ENCODE measurements around the gene OTUD3.

Gene OTUD3

DNA sequence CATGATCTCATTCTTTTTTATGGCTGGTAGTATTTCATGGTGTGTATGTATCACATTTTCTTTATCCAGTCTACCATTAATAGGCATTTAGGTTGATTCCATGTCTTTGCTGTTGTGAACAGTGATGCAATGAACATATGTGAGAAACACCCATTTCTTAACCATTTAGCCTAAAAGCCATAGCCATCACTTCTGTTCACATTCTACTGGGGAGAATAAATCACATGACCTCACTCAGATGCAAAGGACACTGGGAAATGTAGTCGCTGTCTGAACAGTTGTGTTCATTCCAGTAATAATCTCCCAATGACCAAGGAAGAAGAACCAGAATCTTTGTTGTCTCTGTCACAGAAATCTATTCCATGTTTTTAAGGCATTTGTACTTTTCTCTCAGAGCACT is 56.3 kb downstream of the OTUD3 start:
- no peak overlapping the region for H2AFZ ChIP-seq (ENCODE audit: low read depth)
- no peaks in the 10 kb centered on the region for H3K36me3 ChIP-seq (ENCODE audit: insufficient read depth)
- H3K4me2 ChIP-seq, result no peak overlapping the region
- no peaks in the 10 kb centered on the region for H3K4me1 ChIP-seq (ENCODE audit: low read depth, poor library complexity, severe bottlenecking)
- no peaks in the 10 kb centered on the region for H4K20me1 ChIP-seq (ENCODE audit: insufficient read depth)
- TF ChIP-seq, protein P1, sequence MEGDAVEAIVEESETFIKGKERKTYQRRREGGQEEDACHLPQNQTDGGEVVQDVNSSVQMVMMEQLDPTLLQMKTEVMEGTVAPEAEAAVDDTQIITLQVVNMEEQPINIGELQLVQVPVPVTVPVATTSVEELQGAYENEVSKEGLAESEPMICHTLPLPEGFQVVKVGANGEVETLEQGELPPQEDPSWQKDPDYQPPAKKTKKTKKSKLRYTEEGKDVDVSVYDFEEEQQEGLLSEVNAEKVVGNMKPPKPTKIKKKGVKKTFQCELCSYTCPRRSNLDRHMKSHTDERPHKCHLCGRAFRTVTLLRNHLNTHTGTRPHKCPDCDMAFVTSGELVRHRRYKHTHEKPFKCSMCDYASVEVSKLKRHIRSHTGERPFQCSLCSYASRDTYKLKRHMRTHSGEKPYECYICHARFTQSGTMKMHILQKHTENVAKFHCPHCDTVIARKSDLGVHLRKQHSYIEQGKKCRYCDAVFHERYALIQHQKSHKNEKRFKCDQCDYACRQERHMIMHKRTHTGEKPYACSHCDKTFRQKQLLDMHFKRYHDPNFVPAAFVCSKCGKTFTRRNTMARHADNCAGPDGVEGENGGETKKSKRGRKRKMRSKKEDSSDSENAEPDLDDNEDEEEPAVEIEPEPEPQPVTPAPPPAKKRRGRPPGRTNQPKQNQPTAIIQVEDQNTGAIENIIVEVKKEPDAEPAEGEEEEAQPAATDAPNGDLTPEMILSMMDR (conservative IDR thresholded peaks at IDR 0.05; ENCODE audit: low read depth, low read length), result no peak
- H3K27me3 ChIP-seq (ENCODE audit: insufficient read depth, low read depth), result peaks cover 13% of the 10 kb centered on the region; the same call in 1 of the 2 replicates
- no peaks in the 10 kb centered on the region for H3K79me2 ChIP-seq (ENCODE audit: insufficient read depth, low read depth)
- no peak overlapping the region for H3K27ac ChIP-seq
- no peak overlapping the region for H3K4me3 ChIP-seq (IDR thresholded peaks at IDR 0.05; ENCODE audit: insufficient read depth, low read depth, low read length)
- no peak overlapping the region for H3K9ac ChIP-seq

DNA sequence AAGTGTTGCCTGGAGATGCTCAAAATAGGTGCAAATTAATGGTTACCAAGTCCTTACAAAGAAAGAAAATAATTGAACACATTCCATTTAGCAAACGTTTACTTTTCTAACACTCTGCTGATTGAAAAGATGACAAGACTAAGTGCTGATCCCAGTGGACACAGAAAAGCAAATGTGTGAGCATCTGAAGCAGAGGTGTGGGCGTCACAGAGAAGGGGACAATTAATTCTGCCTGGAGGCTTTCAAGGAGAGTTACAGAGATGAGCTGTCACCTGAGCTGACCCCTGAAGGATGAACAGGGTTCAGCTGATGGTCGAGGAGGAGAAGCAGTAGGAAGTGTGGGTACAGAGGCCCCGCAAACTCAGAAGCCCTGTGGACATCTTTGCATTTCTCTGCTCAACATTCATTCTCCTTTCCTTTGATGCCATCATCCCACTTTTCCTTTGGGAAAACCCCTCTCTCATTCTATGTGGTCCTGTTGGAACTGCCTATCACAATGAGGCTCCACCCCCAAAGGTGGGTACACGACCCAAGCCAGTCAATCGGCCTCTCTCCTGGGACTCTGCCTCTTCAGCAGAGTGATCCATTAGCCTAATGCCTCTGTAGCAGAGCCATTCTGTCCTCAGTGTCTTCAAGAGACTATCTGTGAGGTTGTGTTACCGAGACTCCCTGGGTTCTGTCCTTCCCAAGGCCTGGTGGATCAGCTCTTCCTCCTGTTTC is 58.5 kb downstream of the OTUD3 start:
- no peak overlapping the region for H3K9ac ChIP-seq
- H3K27me3 ChIP-seq (ENCODE audit: insufficient read depth, low read depth), result peaks cover 13% of the 10 kb centered on the region; the same call in 1 of the 2 replicates
- H2AFZ ChIP-seq (ENCODE audit: low read depth), result no peak overlapping the region
- H3K27ac ChIP-seq, result no peak overlapping the region
- no peaks in the 10 kb centered on the region for H3K79me2 ChIP-seq (ENCODE audit: insufficient read depth, low read depth)
- H3K4me3 ChIP-seq (IDR thresholded peaks at IDR 0.05; ENCODE audit: insufficient read depth, low read depth, low read length), result no peak overlapping the region
- H3K4me1 ChIP-seq (ENCODE audit: low read depth, poor library complexity, severe bottlenecking), result no peaks in the 10 kb centered on the region
- no peaks in the 10 kb centered on the region for H4K20me1 ChIP-seq (ENCODE audit: insufficient read depth)
- H3K4me2 ChIP-seq, result no peak overlapping the region
- TF ChIP-seq, protein P1 (conservative IDR thresholded peaks at IDR 0.05; ENCODE audit: low read depth, low read length), result no peak
- H3K36me3 ChIP-seq (ENCODE audit: insufficient read depth), result no peaks in the 10 kb centered on the region

DNA sequence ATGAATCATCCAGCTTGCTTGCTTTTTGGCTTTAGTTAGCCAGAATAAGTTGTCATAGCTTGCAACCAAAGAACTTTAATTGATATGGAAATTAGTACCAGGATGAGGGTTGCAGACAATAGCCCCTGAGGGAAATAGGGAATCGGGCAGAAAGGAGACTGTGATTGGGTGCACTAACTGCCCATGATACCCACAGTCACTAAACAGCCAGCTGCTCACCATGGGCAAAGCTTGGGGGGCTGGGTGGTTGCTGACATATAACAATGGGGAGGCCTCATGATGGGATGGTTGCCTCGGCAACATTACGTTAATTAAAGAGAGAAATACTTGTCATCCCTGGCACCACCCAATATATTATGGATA is 59.0 kb downstream of the OTUD3 start:
- no peaks in the 10 kb centered on the region for H3K79me2 ChIP-seq (ENCODE audit: insufficient read depth, low read depth)
- peaks cover 15% of the 10 kb centered on the region; the same call in 1 of the 2 replicates for H3K27me3 ChIP-seq (ENCODE audit: insufficient read depth, low read depth)
- no peaks in the 10 kb centered on the region for H3K4me1 ChIP-seq (ENCODE audit: low read depth, poor library complexity, severe bottlenecking)
- H3K36me3 ChIP-seq (ENCODE audit: insufficient read depth), result no peaks in the 10 kb centered on the region
- no peak overlapping the region for H2AFZ ChIP-seq (ENCODE audit: low read depth)
- no peak overlapping the region for H3K27ac ChIP-seq
- H3K9ac ChIP-seq, result no peak overlapping the region
- no peak overlapping the region for H3K4me2 ChIP-seq
- H3K4me3 ChIP-seq (IDR thresholded peaks at IDR 0.05; ENCODE audit: insufficient read depth, low read depth, low read length), result no peak overlapping the region
- H4K20me1 ChIP-seq (ENCODE audit: insufficient read depth), result no peaks in the 10 kb centered on the region
- TF ChIP-seq, protein P1 (conservative IDR thresholded peaks at IDR 0.05; ENCODE audit: low read depth, low read length), result no peak

DNA sequence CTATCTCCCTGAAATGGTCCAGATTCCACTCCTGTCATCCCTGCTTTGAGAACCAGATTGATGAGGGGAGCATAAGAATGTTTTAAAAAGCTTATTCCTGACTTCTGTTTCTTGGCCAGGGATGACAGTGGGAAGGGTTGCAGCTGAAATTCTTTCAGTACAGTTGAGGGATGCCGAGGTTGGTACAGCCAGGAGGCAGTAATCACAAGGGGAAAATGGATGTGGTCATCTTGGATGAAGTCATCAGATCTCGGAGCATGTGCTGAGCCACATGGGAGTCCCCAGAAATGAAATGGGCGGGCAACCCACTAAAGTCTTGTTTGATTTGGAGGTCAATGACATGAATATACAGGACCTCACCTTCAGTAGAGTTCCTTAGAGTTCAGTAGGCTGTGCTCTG is 59.9 kb downstream of the OTUD3 start:
- TF ChIP-seq, protein P1 (conservative IDR thresholded peaks at IDR 0.05; ENCODE audit: low read depth, low read length), result no peak
- Histone ChIP-seq H2AFZ (ENCODE audit: low read depth) (no peak overlapping the region), H3K9ac (no peak overlapping the region), H3K36me3 (ENCODE audit: insufficient read depth) (no peaks in the 10 kb centered on the region), H3K4me1 (ENCODE audit: low read depth, poor library complexity, severe bottlenecking) (no peaks in the 10 kb centered on the region), H3K4me3 (IDR thresholded peaks at IDR 0.05; ENCODE audit: insufficient read depth, low read depth, low read length) (no peak overlapping the region), H3K27ac (no peak overlapping the region), H3K4me2 (no peak overlapping the region), H4K20me1 (ENCODE audit: insufficient read depth) (no peaks in the 10 kb centered on the region), H3K27me3 (ENCODE audit: insufficient read depth, low read depth) (peaks cover 24% of the 10 kb centered on the region; the same call in 1 of the 2 replicates), H3K79me2 (ENCODE audit: insufficient read depth, low read depth) (no peaks in the 10 kb centered on the region)

Measured in KMS-11 (cell line).